NCI-H748 (cell line): ENCODE data around the gene SNX3.

Source experiments
- DNase-seq: peaks from one replicate; lab custom pipeline; 2025; ENCODE audit not compliant: unreplicated experiment; lab: John Stamatoyannopoulos, UW

SNX3 gene

GRCh38 chr6:108171291-108171917 is 89.4 kb downstream of the SNX3 start:
- no peak for DNase-seq

- DNase-seq: no peak
These were observed 90.2 kb downstream of the SNX3 start for GRCh38 chr6:108170332-108171290.

GRCh38 chr6:108169464-108170331 is 91.1 kb downstream of the SNX3 start:
- no peak for DNase-seq

GRCh38 chr6:108168501-108169463 is 92.1 kb downstream of the SNX3 start:
- peak; percentile 26 for DNase-seq

- DNase-seq: no peak
These were observed 92.8 kb downstream of the SNX3 start for GRCh38 chr6:108168090-108168463.

- no peak for DNase-seq
These were observed 93.3 kb downstream of the SNX3 start for GRCh38 chr6:108167449-108168089.

GRCh38 chr6:108166664-108167448 is 94.0 kb downstream of the SNX3 start:
- DNase-seq: no peak

GRCh38 chr6:108165714-108166663 is 94.9 kb downstream of the SNX3 start, which contains the start of gene NR2E1:
TSS of gene NR2E1 (plus strand) at chr6:108166022. CDS start at chr6:108166766, 744 bp downstream.
- DNase-seq: peak; percentile 70

GRCh38 chr6:108164815-108165706 is 95.8 kb downstream of the SNX3 start:
- no peak for DNase-seq

GRCh38 chr6:108164543-108164814 is 96.4 kb downstream of the SNX3 start:
- no peak for DNase-seq

GRCh38 chr6:108163644-108164542 is 96.9 kb downstream of the SNX3 start:
- DNase-seq: peak; percentile 70

- DNase-seq: peak; percentile 39
These were observed 97.6 kb downstream of the SNX3 start for GRCh38 chr6:108163267-108163643.

GRCh38 chr6:108161724-108162282 is 99.0 kb downstream of the SNX3 start:
- DNase-seq: no peak
